Stimulated activated naive CD8-positive, alpha-beta T cell treated with anti-CD3 and anti-CD28 coated beads, Interleukin-15, Interleukin-2, amounts not matched to agents 100 ng/mL and 50 ng/mL, for 24 hours (primary cell): ENCODE data around the gene LLGL1.
A peak's percentile ranks its signal among the peaks of the same experiment; 100 is the strongest.

ENCODE experiments used
- H3K27ac Mint-ChIP-seq: one replicate; pipeline ENCODE4 v1.8.0; 2021; ENCODE audit warnings: mild to moderate bottlenecking, mixed read lengths
- H3K27me3 Mint-ChIP-seq: one replicate; pipeline ENCODE4 v1.8.0; 2021; ENCODE audit warnings: mixed read lengths
- H3K36me3 Mint-ChIP-seq: one replicate; pipeline ENCODE4 v1.8.0; 2021; ENCODE audit warnings: low read depth, mixed read lengths
- H3K4me1 Mint-ChIP-seq: one replicate; pipeline ENCODE4 v1.8.0; 2021; ENCODE audit warnings: low read depth, mixed read lengths
- H3K4me3 Mint-ChIP-seq: one replicate; pipeline ENCODE4 v1.8.0; 2021; ENCODE audit warnings: mild to moderate bottlenecking, mixed read lengths
- H3K9me3 Mint-ChIP-seq: one replicate; pipeline ENCODE4 v1.8.0; 2021; ENCODE audit warnings: mixed read lengths

LLGL1 gene

DNA sequence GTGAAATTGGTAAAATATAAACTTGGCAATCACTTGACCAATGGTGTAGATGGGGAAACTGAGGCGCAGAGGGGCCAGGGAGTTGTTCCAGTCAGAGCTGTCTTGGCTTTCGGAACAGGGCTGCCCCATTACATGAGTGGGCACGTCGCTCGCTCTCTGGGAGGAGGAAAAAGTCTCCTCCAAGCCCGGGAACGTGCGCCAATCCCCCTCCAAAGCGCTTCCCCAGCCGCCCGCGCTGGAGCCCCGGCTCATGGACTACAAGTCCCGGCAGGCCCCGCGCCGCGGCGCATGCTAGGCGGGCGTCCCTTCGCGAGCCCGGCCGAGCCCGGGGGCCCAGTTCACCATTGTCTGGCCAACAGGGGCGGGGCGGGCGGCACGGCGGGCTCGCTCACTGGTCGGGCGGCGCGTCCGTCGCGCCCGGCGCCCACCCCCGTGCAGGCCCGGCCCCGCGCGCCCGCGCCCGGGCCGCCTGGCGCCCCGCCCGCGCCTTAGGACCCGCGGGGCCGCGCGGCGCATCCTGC is at the start of gene LLGL1:
TSS of gene LLGL1 (plus strand) at position 515 of the 521 bp plus-strand sequence. CDS start 48 bp downstream, outside the sequence.
- Mint-ChIP-seq H3K9me3 (no peaks in the 10 kb centered on the region), H3K27ac (peak within 1 kb of the TSS; percentile 96), H3K27me3 (no peaks in the 10 kb centered on the region), H3K4me1 (peaks cover 19% of the 10 kb centered on the region), H3K4me3 (peak within 1 kb of the TSS; percentile 97), H3K36me3 (no peaks in the 10 kb centered on the region)

GRCh38 chr17:18176176-18176575 is 49.3 kb upstream of the LLGL1 start:
- H3K4me1 Mint-ChIP-seq, result peaks cover 13% of the 10 kb centered on the region

GRCh38 chr17:18177133-18177532 is 48.3 kb upstream of the LLGL1 start:
- Mint-ChIP-seq H3K4me3 (no peak overlapping the region), H3K36me3 (no peaks in the 10 kb centered on the region), H3K4me1 (peaks cover 22% of the 10 kb centered on the region)

More at GRCh38 chr17:18176176-18176575, 49.3 kb upstream of the LLGL1 start:
- no peaks in the 10 kb centered on the region for H3K36me3 Mint-ChIP-seq
- no peak overlapping the region for H3K4me3 Mint-ChIP-seq
- no peaks in the 10 kb centered on the region for H3K9me3 Mint-ChIP-seq
- H3K27me3 Mint-ChIP-seq, result no peaks in the 10 kb centered on the region
- no peak overlapping the region for H3K27ac Mint-ChIP-seq

DNA sequence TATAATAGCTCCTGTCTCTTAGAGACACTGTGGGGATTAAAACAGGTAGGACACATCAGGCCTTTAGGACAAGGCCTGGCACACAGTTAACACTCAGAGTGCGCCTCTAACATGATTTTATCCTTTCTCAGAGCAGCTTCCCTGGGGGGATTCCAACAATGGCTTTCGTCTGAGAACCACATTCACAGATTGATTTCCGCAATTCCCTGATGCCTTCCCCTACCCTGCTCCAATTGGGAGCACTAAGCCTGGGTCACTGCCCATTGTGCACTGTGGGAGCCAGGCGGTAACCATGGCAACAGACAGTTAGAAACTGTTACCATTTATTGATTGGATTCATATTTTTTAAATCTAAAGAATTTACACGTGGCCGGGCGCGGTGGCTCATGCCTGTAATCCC is 47.7 kb upstream of the LLGL1 start:
- no peaks in the 10 kb centered on the region for H3K27me3 Mint-ChIP-seq
- no peak overlapping the region for H3K4me3 Mint-ChIP-seq
- H3K9me3 Mint-ChIP-seq, result no peaks in the 10 kb centered on the region
- H3K36me3 Mint-ChIP-seq, result no peaks in the 10 kb centered on the region
- peaks cover 28% of the 10 kb centered on the region for H3K4me1 Mint-ChIP-seq
- H3K27ac Mint-ChIP-seq, result no peak overlapping the region

More at GRCh38 chr17:18177133-18177532, 48.3 kb upstream of the LLGL1 start:
- H3K27me3 Mint-ChIP-seq, result no peaks in the 10 kb centered on the region
- H3K9me3 Mint-ChIP-seq, result no peaks in the 10 kb centered on the region
- no peak overlapping the region for H3K27ac Mint-ChIP-seq

DNA sequence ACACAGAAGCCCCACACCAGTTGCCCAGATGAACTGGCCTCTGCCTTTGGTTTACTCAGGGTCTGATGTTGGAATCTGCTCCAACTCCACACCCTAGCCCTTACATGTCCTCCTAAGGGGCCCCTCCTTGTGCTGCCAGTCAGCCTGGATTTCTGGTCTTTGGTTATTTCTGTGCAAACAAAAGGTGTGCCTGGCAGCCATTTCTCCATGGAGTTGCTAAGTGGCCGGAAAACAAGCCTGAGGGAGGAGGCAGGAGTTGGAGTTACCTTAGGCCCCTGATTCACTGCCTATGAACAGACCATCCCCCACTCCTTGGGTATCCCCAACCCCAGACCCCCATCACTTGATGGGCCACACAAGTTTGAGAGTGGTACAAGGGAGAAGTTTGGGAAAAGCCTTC is 46.2 kb upstream of the LLGL1 start:
- Mint-ChIP-seq H3K36me3 (no peaks in the 10 kb centered on the region), H3K4me3 (no peak overlapping the region), H3K27ac (no peak overlapping the region)

DNA sequence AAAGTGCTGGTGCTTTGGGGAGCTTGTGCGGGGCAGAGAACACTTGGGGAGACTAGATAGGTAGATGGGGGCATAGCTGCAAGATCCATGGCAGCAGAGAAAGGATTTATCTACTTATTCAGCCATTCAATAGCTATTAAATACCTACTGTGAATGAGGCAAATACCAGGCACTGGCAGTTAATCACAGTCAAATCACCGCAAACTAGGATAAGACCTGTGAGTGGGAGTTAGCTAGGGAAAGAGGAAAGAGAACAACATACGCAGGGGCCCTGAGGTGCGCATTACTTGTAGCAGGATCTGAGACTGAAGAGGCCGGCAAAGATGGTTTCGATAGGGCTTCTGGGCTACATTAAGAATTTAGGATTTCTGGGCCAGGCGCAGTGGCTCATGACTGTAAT is 45.6 kb upstream of the LLGL1 start:
- H3K27ac Mint-ChIP-seq, result peak overlapping the region; percentile 63
- peaks cover 4% of the 10 kb centered on the region for H3K36me3 Mint-ChIP-seq
- H3K27me3 Mint-ChIP-seq, result no peaks in the 10 kb centered on the region
- no peak overlapping the region for H3K4me3 Mint-ChIP-seq
- H3K4me1 Mint-ChIP-seq, result peaks cover 32% of the 10 kb centered on the region
- H3K9me3 Mint-ChIP-seq, result no peaks in the 10 kb centered on the region

More for the DNA sequence above, 46.2 kb upstream of the LLGL1 start:
- Mint-ChIP-seq H3K9me3 (no peaks in the 10 kb centered on the region), H3K4me1 (peaks cover 31% of the 10 kb centered on the region), H3K27me3 (no peaks in the 10 kb centered on the region)

GRCh38 chr17:18181358-18181757 is 44.1 kb upstream of the LLGL1 start:
- no peaks in the 10 kb centered on the region for H3K9me3 Mint-ChIP-seq

DNA sequence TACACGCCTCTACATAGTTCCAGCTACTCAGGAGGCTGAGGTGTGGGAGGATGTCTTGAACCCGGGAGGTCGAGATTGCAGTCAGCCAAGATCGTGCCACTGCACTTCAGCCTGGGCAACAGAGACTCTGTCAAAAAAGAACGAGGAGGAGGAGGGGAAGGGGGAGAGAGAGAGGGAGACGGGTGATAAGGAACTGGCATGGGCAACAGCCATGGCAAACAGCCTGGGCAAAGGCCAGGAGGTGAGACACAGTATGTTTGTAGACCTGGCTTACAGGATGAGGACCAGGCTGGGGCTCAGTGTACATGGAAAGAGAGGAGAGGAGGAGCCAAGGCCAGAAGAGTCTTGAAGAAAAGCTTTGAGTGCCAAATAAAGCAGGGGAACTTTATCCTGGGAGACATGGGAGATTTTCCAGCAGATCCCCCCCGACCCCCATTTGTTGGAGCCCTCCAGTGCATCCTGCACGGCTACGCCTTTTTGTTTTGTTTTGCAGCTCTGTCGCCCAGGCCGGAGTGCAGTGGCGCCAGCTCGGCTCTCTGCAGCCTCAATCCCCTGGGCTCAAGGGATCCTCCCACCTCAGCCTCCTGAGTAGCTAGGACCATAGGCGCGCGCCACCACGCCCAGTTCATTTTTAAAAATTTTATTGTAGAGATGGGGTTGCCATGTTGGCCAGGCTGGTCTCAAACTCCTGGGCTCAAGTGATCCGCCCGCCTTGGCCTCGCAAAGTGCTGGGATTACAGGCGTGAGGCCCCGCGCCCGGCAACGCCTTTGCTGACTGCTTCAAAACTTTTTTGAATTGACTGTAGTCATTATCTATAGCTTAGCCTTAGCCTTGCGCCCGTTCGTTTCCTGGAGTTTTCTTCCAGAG is 43.1 kb upstream of the LLGL1 start:
- peaks cover 26% of the 10 kb centered on the region for H3K36me3 Mint-ChIP-seq
- no peaks in the 10 kb centered on the region for H3K27me3 Mint-ChIP-seq
- no peaks in the 10 kb centered on the region for H3K9me3 Mint-ChIP-seq
- peak overlapping the region; percentile 94 for H3K27ac Mint-ChIP-seq
- peaks cover 53% of the 10 kb centered on the region for H3K4me1 Mint-ChIP-seq
- peak overlapping the region; percentile 98 for H3K4me3 Mint-ChIP-seq

More at GRCh38 chr17:18181358-18181757, 44.1 kb upstream of the LLGL1 start:
- Mint-ChIP-seq H3K36me3 (peaks cover 17% of the 10 kb centered on the region), H3K4me1 (peaks cover 44% of the 10 kb centered on the region), H3K4me3 (peak overlapping the region; percentile 98), H3K27ac (peak overlapping the region; percentile 94), H3K27me3 (no peaks in the 10 kb centered on the region)

DNA sequence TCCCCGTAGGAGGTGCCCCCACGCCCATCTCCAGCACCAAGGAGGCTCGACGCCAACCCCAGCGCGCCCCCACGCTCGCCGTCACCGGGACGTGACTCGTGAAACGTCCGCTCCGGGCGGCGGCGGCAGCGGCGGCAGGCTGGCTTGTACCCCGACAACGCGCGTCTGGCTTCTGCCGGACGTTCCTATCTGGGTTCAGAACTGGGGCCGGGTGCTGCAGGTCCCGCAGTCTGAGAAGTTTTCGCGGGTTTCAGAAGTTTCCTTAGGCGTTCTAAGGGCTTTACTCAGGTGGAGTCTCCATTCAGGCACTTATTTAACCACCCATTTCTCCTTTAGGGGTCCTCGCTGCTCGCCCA is 42.5 kb upstream of the LLGL1 start:
- H3K4me1 Mint-ChIP-seq, result peaks cover 60% of the 10 kb centered on the region

GRCh38 chr17:18183334-18184142 is 41.9 kb upstream of the LLGL1 start, which contains the start of gene ALKBH5:
Gene ALKBH5 (plus strand): TSS chr17:18183828. CDS start chr17:18184244, 416 bp downstream.
- Mint-ChIP-seq H3K4me3 (peak within 1 kb of the TSS; percentile 98), H3K36me3 (peaks cover 38% of the 10 kb centered on the region), H3K4me1 (peaks cover 65% of the 10 kb centered on the region), H3K27ac (peak within 1 kb of the TSS; percentile 94), H3K9me3 (no peaks in the 10 kb centered on the region), H3K27me3 (no peaks in the 10 kb centered on the region)

More for the DNA sequence above, 42.5 kb upstream of the LLGL1 start:
- Mint-ChIP-seq H3K27ac (peak overlapping the region; percentile 94), H3K36me3 (peaks cover 33% of the 10 kb centered on the region), H3K27me3 (no peaks in the 10 kb centered on the region), H3K4me3 (peak overlapping the region; percentile 98), H3K9me3 (no peaks in the 10 kb centered on the region)

- H3K9me3 Mint-ChIP-seq, result no peaks in the 10 kb centered on the region
- peaks cover 41% of the 10 kb centered on the region for H3K36me3 Mint-ChIP-seq
- peak overlapping the region; percentile 92 for H3K27ac Mint-ChIP-seq
- no peaks in the 10 kb centered on the region for H3K27me3 Mint-ChIP-seq
- H3K4me3 Mint-ChIP-seq, result peak overlapping the region; percentile 98
- H3K4me1 Mint-ChIP-seq, result peaks cover 70% of the 10 kb centered on the region
Observed at GRCh38 chr17:18184143-18185031, 41.0 kb upstream of the LLGL1 start.

DNA sequence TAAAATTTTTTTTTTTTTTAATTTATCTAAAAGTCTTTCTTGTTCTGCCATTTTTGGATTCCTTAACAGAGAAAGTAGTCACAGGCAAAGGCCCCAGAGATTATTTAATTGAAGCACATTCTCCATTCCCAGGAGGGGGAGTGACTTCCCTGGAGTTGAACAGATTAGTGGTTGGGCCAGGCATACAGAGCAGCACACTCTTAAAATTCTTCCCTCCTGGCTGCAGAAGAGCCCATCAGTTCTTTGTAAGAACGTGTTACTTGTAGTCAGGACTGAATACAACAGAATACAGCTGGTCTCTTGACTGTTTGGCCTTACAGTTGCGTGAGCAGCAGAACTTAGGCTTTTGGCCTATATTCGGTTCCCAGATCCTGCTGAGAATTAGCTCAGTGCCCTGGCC is 40.0 kb upstream of the LLGL1 start:
- Mint-ChIP-seq H3K9me3 (no peaks in the 10 kb centered on the region), H3K4me3 (peak overlapping the region; percentile 98), H3K27me3 (no peaks in the 10 kb centered on the region), H3K4me1 (peaks cover 73% of the 10 kb centered on the region), H3K36me3 (peaks cover 49% of the 10 kb centered on the region), H3K27ac (peak overlapping the region; percentile 92)

- peak overlapping the region; percentile 98 for H3K4me3 Mint-ChIP-seq
Observed at GRCh38 chr17:18185832-18186626, 39.4 kb upstream of the LLGL1 start.

More at GRCh38 chr17:18185832-18186626, 39.4 kb upstream of the LLGL1 start:
- Mint-ChIP-seq H3K36me3 (peaks cover 54% of the 10 kb centered on the region), H3K27me3 (no peaks in the 10 kb centered on the region), H3K27ac (peak overlapping the region; percentile 46), H3K4me1 (peaks cover 73% of the 10 kb centered on the region), H3K9me3 (no peaks in the 10 kb centered on the region)
